Loucy (cell line): ENCODE results near the gene CCDC69.

Experiments used
- EZH2phosphoT487 ChIP-seq: fragments of 200-600 bp; IDR thresholded peaks from 2 replicates; pipeline ENCODE4 v1.6.1; 2018; ENCODE audit warnings: antibody characterized with exemption, mild to moderate bottlenecking, moderate library complexity, borderline replicate concordance
- TF ChIP-seq, protein P1 (sequence below): fragments of 200-600 bp; sonication (generic); conservative IDR thresholded peaks from 2 replicates; pipeline ENCODE4 v1.5.1; 2014; ENCODE audit warnings: mild to moderate bottlenecking, antibody characterized with exemption, low read length

GRCh38 chr5:151182524-151182900 lies 41.4 kb downstream of the CCDC69 start:
- TF ChIP-seq, protein P1, sequence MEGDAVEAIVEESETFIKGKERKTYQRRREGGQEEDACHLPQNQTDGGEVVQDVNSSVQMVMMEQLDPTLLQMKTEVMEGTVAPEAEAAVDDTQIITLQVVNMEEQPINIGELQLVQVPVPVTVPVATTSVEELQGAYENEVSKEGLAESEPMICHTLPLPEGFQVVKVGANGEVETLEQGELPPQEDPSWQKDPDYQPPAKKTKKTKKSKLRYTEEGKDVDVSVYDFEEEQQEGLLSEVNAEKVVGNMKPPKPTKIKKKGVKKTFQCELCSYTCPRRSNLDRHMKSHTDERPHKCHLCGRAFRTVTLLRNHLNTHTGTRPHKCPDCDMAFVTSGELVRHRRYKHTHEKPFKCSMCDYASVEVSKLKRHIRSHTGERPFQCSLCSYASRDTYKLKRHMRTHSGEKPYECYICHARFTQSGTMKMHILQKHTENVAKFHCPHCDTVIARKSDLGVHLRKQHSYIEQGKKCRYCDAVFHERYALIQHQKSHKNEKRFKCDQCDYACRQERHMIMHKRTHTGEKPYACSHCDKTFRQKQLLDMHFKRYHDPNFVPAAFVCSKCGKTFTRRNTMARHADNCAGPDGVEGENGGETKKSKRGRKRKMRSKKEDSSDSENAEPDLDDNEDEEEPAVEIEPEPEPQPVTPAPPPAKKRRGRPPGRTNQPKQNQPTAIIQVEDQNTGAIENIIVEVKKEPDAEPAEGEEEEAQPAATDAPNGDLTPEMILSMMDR = no peak
- no peak for TF ChIP-seq EZH2phosphoT487
